Measurements from ENCODE around the gene TANGO6. TPM values are rescaled to one million over a fixed set of nuclear protein-coding genes. Genes with fewer than 3 reads are reported as not detected.

Gene TANGO6
- total RNA-seq, 1 experiment from 2014 or later: 12.3 TPM

DNA sequence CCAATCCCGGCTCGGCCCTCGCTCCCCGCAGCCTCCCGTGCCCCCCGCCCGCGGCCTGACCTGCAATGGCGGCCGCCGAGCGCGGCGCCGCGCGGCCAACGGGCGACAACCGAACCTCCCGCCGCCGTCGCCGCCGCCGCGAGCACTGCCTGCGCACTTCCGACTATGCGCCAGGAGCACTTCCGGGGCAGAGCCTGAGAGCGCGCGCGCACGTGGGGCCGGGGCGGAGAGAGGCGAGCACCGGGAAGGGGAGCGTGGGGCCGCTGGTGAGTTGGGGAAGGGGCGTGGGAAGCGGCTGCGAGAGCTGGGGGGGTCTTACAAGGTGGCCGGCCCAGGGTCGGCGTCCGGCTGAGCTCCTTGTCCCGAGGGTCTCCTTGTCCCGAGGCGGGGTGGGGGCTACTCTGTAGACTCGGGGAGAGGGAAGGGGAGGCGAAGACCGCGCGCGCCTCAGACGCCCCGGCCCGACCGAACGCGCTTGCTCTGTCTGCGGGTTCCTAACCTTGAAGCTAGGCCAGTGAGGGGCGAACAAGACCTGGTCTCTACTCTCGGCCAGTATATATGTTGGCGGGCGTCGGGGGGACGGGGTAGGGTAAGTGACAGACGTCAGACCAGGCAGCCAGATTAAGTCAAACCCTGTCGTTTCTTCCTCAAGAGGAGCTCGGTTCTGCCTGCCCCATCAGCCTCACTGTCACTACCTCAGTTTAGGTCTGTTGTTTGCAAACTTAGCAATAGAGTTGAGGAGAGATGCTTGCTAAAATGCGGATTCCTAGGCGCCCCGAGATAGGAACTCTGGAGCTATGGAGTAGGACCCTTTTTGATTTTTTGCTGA lies 289.3 kb downstream of the TANGO6 start, which contains the start of the genes CHTF8 and UTP4:
Gene CHTF8 (minus strand): TSS at position 165 of the 829 bp plus-strand sequence. CDS start 11,130 bp downstream, outside the sequence.
Gene UTP4 (plus strand): TSS at position 226 of the 829 bp plus-strand sequence. CDS start 811 bp downstream, outside the sequence.
- in situ Hi-C loops (cut with HindIII; ENCODE audit: low pct_unique_long_range_greater_than_20kb, low sequenced_read_pairs): no loop called here
- DNase-seq (ENCODE audit: low read depth): peak; percentile 64

DNA sequence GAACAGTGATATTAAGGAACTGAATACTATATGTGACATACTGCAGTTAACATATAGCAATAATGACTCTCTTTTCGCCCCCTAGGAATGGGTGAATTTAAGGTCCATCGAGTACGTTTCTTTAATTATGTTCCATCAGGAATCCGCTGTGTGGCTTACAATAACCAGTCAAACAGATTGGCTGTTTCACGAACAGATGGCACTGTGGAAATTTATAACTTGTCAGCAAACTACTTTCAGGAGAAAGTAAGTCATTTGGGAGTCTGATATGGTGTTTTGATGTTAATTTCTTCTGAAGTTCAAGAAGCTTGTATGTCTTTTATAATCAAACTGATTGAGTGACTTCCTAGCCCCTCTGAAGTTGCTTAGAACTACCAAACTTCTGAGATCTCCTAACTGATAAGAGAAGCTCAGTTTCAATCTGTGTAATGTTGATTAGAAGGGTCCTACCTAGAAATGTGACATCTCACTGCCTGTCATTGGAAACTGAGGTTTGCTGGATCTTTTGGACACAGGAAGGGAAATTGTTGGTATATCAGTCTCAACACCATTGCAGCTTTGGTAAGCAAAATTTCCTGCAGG lies 290.1 kb downstream of the TANGO6 start:
- DNase-seq (ENCODE audit: low read depth): no peak
- in situ Hi-C loops (cut with HindIII; ENCODE audit: low pct_unique_long_range_greater_than_20kb, low sequenced_read_pairs): no loop called here

Other genes with a start within 250 kb of the TANGO6 start
- gene CDH3, start 198.2 kb upstream of the TANGO6 start, total RNA-seq (2014; rRNA removed; shearing (Covaris generic); ENCODE audit: low replicate concordance): 0.06 TPM in 1 of 2 replicates, not detected in the other
- 0.03 TPM in 1 of 2 replicates, not detected in the other for gene CDH1, start 106.2 kb upstream of the TANGO6 start, total RNA-seq (2014; rRNA removed; shearing (Covaris generic); ENCODE audit: low replicate concordance)

Measured in Caki2 (cell line).